HTR-8/SVneo (cell line): ENCODE results near the gene RUBCNL.

Experiments used
- DNase-seq: peaks from one replicate; pipeline ENCODE4 v3.0.0; 2011; ENCODE audit warnings: low spot score, mixed read lengths; ENCODE audit not compliant: insufficient read length
- FAIRE-seq: peaks from 2 replicates; lab custom pipeline; 2011; peaks lifted over from hg19 to GRCh38; lab: Jason Lieb, UNC

Gene RUBCNL

GRCh38 chr13:46343279-46343994 lies 43.6 kb downstream of the RUBCNL start:
- DNase-seq (no peak), FAIRE-seq (no peak)

DNA sequence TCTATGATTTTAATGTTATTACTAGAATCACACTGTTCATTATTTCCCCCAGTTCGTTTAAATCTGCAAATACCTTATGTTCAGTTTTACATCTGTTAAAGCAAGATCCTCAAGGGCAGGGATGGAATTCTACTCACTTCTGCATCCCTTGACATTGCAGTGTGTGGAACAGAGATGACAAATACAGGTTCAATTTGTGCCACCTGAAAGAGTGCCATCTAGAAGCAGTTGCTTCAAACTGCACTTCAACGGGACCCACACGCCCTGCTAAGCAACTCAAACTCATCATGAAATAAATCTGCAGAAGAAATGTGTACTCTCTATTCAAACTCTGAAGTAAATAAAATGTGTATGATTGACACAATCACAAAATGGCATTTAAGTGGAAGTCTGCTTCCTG lies 44.5 kb downstream of the RUBCNL start:
- no peak for DNase-seq

DNA sequence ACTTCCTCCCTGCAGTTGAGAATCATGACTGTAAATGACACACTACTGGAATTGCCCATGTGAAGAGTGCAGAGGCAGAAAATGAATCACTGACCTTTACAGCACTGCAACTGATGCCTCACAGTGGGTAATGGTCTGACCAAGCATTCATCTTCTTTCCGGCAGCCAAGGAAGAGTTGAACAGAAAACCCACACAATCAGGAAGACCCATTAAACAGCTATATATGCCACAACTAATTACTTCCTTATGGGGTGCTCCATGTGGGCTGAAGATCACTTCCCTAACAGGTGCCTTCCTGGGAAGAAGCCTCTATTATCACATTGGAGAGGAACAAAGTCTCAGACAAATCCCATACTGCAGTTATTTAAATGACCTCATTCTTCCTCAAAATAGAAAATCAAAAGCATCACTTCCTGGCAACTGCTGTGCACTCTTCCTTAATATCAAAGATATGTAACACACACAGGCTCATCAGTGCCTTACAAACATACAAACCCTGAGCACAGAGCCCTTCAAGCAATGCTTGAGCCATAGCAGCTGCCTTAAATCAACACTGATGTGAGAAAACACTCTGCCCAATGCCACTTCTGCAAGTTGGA lies 45.8 kb downstream of the RUBCNL start:
- FAIRE-seq (no peak), DNase-seq (no peak)

More for the DNA sequence above, 44.5 kb downstream of the RUBCNL start:
- no peak for FAIRE-seq

- DNase-seq (no peak), FAIRE-seq (no peak)
Measured at GRCh38 chr13:46340631-46341111, 46.4 kb downstream of the RUBCNL start.

DNA sequence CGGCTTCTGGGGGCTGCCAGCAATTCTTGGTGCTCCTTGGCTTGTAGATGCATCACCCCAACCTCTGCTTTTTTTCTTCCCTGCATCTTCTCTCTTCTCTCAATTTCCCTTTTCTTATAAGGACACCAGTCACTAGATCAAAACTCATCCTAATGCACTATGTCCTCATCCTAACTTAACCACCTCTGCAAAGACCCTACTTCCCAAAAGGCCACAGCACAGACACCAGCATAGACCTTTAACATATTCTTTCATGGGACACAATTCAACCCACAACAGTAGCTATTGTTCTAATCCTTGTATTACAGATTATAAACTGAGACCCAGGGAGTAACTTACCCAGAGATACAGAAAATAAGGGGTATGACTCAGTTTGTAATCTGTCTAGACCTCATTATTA lies 47.0 kb downstream of the RUBCNL start:
- DNase-seq: no peak
- FAIRE-seq: no peak

DNA sequence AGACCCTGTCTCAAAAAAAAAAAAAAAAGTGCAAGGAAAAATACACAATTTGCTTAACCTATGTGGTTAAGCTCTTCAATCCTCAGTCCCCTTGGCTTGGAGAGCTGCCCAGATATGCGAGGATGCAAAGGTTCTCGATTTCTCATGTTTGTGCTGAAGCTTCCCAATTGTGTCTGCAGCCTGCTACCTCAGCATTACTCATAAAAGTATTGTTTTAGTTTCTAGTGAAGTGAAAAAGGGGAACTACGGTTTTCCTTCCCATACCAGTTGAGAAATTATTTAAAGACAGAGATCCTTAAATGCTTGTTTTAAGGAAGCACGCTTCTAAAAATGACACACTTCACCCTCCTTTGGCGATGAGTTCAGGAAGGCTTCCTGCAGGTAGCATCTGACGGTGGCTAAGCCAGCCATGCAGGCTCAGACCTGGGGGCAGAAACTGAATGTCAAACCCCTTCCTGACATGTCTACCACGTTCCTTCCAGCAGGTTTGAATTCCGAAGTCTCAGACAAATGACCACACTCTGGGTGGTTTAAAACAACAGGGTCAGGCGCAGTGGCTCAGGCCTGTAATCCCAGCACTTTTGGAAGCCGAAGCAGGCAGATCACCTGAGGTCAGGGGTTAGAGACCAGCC lies 47.9 kb downstream of the RUBCNL start:
- FAIRE-seq (no peak), DNase-seq (no peak)

GRCh38 chr13:46337700-46338099 lies 49.4 kb downstream of the RUBCNL start:
- FAIRE-seq: no peak
- no peak for DNase-seq

DNA sequence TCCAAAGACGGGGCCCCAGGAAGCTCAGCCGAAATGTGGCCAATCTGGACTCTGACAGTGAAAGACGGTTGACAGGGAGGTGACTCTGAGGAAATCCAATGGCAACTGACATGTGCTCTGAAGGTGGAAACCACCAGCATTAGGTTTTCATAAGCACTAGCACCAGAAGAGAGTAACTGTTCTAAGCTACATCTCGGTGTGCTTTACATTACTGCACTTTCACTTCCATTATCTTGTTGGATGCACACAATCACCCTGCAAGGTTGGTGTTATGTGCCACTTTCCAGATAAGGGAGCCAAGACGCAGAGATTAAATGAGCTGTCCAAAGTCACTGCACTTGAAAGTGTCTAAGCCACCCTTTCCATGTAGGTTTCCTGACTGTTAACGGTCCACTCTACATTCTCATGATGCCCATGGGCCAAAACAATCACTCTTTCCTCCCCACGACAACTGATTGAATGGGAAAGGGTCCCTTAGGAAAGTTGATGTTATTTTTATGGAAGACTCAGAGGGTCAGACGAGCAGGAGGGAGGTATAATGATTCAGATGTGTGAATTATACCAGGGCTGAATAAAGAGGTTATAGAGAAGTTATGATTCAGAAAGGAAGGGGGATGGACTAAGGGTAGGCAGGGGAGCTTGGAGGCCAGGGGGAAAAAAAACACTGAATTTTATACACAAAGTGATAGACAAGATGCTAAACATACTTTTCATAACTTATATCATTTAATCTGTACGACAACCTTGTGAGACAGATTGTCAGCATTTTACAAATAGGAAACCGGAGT lies 52.8 kb downstream of the RUBCNL start:
- FAIRE-seq (no peak), DNase-seq (no peak)

DNA sequence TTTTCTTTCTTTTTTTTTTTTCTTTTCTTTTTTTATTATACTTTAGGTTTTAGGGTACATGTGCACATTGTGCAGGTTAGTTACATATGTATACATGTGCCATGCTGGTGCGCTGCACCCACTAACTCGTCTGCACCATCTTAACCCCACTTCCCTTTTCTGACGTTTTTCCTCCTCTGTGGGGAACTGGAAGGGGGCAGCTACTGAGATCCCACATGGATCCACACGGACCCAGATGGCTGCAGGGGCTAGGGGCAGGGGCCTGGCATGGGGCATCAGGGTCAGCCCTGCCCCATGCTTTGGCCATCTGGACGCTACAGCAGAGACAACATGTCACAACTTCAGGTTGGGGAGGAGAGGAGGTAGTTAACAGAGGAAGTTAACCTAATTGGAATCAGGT lies 54.3 kb downstream of the RUBCNL start:
- DNase-seq (no peak), FAIRE-seq (no peak)

DNA sequence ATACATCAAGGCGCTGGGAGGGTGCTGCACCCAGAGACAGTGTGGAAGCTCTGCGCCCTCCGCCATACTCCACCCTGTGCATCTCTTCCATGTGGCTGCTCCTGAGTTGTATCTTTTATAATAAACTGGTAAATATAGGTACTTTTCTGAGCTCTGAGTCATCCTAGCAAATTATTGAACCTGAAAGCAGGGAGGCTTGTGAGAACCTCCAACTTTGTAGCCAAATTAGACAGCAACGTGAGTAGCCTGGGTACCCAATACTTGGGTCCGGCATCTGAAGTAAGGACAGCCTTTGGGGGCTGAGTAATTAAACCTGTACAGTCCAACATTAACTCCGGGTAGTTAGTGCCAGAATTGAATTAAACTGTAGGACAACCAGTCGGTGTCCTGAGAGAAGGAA lies 57.4 kb downstream of the RUBCNL start:
- no peak for FAIRE-seq

GRCh38 chr13:46327246-46327645 lies 59.8 kb downstream of the RUBCNL start:
- FAIRE-seq: no peak
- DNase-seq: no peak

More for the DNA sequence above, 57.4 kb downstream of the RUBCNL start:
- DNase-seq: no peak

- DNase-seq (no peak), FAIRE-seq (no peak)
Measured at GRCh38 chr13:46324976-46325375, 62.1 kb downstream of the RUBCNL start.

DNA sequence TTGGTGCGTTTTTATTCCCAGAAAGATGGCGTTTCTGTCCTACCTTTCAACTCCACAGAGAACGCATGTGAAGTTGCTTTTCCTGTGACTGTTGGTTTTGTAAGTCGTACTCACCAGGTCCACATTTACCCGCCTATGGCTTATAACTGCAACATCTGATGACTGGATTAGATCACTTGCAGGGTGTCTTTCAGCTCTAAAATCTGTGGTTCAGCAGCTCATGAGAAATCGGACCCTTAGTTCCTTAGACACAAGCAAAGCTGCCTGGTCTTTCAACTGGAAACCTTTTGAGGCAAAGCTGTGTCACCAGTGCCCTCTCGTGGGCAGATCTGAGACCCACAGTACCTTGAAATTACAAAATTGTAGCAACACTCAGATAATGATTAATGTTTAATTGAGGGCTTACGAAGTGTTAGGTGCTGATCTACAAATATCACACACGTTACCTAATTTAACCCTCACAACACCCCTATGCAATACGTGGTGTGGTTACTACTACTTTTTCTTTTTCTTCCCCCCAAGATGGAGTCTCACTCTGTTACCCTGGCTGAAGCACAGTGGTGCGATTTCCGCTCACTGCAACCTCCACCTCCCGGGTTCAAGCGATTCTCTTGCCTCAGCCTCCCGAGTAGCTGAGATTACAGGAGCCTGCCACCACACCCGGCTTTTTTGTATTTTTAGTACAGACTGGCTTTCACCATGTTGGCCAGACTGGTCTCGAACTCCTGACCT lies 65.4 kb downstream of the RUBCNL start:
- FAIRE-seq (no peak), DNase-seq (peak; percentile 30)

DNA sequence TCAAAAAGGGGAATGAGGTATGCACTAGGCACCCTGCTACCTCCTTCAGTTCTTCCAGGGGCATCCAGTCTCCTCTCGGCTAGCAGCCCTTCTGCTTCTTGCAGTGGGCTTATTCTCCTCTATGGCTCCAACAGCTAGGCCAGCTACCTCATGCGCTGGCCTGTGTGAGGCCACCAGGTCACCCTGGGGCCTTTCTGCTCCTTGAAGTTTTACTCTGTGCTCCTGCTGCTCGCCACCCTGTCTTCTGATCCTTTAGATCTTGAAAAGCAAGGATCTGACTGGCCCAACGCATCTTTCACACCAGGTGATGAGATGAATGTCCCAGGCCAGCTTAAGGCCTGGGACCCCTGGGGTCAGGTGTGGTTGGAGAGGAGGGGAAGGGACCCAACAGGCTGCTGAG lies 66.2 kb downstream of the RUBCNL start:
- no peak for FAIRE-seq
- no peak for DNase-seq

DNA sequence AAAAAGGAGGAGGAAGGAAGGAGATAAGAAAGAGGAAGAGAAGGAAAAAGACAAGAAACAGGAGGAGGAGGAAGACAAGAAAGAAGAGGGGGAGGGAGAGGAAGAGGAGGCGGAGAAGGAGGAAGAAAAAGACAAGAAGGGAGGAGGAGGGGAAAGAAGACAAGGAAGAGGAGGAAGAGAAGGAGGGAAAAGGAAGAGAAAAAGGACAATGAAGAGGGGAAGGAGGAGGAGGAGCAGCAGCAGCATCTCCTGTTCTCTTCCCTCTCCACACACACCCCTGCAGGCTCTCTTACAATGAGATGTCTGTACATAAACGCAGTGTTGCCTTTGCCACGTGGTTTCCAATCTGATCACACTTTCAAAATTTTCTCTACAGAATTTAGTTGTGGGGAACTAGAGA lies 66.6 kb downstream of the RUBCNL start:
- FAIRE-seq: no peak
- DNase-seq: no peak

GRCh38 chr13:46318986-46319385 lies 68.1 kb downstream of the RUBCNL start:
- FAIRE-seq (no peak), DNase-seq (no peak)

GRCh38 chr13:46317120-46317519 lies 69.9 kb downstream of the RUBCNL start:
- DNase-seq: no peak
- FAIRE-seq: no peak

- no peak for FAIRE-seq
- no peak for DNase-seq
Measured at GRCh38 chr13:46315491-46316075, 71.5 kb downstream of the RUBCNL start.

DNA sequence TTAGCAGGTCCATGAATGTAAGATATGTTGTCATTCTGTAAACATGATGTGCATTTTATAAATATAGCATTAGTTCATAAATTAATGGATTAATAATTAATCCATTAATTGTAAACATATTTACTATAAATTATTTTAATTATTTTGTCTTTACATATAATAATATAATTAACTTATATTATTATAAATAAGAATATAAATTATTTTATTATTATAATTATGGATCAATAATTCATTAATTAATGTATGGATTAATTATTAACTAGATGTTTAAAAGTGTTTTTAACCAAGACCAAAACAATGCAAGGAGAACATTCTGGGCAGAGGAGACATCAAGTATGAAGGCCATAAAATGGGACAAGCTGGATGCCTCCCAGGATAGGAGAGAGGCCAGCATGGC lies 72.0 kb downstream of the RUBCNL start:
- FAIRE-seq (no peak), DNase-seq (no peak)

GRCh38 chr13:46314587-46314986 lies 72.5 kb downstream of the RUBCNL start:
- FAIRE-seq: no peak
- DNase-seq: no peak
